Erythroblast (primary cell): ENCODE data around the gene RAB28.

Source experiments
- GATA1 ChIP-seq: IDR thresholded peaks from 2 replicates; pipeline ENCODE4 v1.6.1; 2011; ENCODE audit warnings: low read depth, mild to moderate bottlenecking, control low read depth, low read length, moderate library complexity
- POLR2A ChIP-seq: IDR thresholded peaks from 2 replicates; pipeline ENCODE4 v1.6.1; 2011; ENCODE audit warnings: mild to moderate bottlenecking, low read length

GRCh38 chr4:13484749-13485221, 645 bp upstream of the RAB28 start:
- TF ChIP-seq POLR2A (no peak), GATA1 (no peak)
